ENCODE results near the gene RASIP1.

GRCh38 chr19:48715681-48716171 lies 24.7 kb downstream of the RASIP1 start:
- TF ChIP-seq CTCF (IDR thresholded peaks at IDR 0.05; ENCODE audit: borderline replicate concordance, extremely low read depth, low read length, poor library complexity, severe bottlenecking) (no peak), EZH2 (IDR thresholded peaks at IDR 0.05; ENCODE audit: borderline replicate concordance, low read depth, low read length, severe bottlenecking) (no peak)
